Neuronal stem cell (in vitro differentiated cells): ENCODE results near the gene TAPBPL.

Source experiments
- DNase-seq: peaks from one replicate; pipeline ENCODE4 v3.0.0-alpha.2; 2013; ENCODE audit warnings: low spot score
- H2AFZ ChIP-seq: one replicate; pipeline ENCODE4 v1.6.1; 2013; ENCODE audit warnings: mild to moderate bottlenecking, low read length, inconsistent platforms
- H2AK5ac ChIP-seq: 2 replicates; pipeline ENCODE4 v1.6.1; 2013; ENCODE audit warnings: low read depth, mild to moderate bottlenecking, inconsistent platforms, low read length, moderate library complexity, mixed read lengths
- H2BK120ac ChIP-seq: 2 replicates; pipeline ENCODE4 v1.6.1; 2013; ENCODE audit warnings: low read depth, mild to moderate bottlenecking, inconsistent platforms, low read length, moderate library complexity, mixed read lengths
- H2BK12ac ChIP-seq: one replicate; pipeline ENCODE4 v1.6.1; 2013; ENCODE audit warnings: low read length, inconsistent platforms
- H2BK15ac ChIP-seq: 2 replicates; pipeline ENCODE4 v1.6.1; 2013; ENCODE audit warnings: mild to moderate bottlenecking, low read length, inconsistent platforms, mixed read lengths
- H2BK5ac ChIP-seq: one replicate; pipeline ENCODE4 v1.6.1; 2013; ENCODE audit warnings: inconsistent platforms, mild to moderate bottlenecking, low read length, moderate library complexity
- H3K14ac ChIP-seq: one replicate; pipeline ENCODE4 v1.6.1; 2013; ENCODE audit warnings: low read length, inconsistent platforms
- H3K18ac ChIP-seq: 2 replicates; pipeline ENCODE4 v1.6.1; 2013; ENCODE audit warnings: low read length, inconsistent platforms
- H3K23ac ChIP-seq: 2 replicates; pipeline ENCODE4 v1.6.1; 2013; ENCODE audit warnings: low read depth, mild to moderate bottlenecking, mixed read lengths, low read length, inconsistent platforms; ENCODE audit not compliant: poor library complexity
- H3K27ac ChIP-seq: replicated peaks from 3 replicates; pipeline ENCODE4 v1.5.1; 2013; ENCODE audit warnings: low read length, inconsistent platforms
- H3K27me3 ChIP-seq, 3 experiments: 2 replicates each; pipeline ENCODE4 v1.6.1; 2013; ENCODE audit warnings: low read length in 3 of 3, mild to moderate bottlenecking in 2 of 3, inconsistent platforms in 1 of 3, low read depth in 1 of 3, mixed read lengths in 1 of 3, moderate library complexity in 1 of 3; ENCODE audit not compliant: control insufficient read depth in 3 of 3, insufficient read depth in 3 of 3
- H3K36me3 ChIP-seq, 2 donors: replicated peaks in 1 of 2; 2 replicates each; pipeline ENCODE4 v1.6.1; 2013; ENCODE audit warnings: low read length in 2 of 2; ENCODE audit not compliant: control insufficient read depth in 2 of 2, insufficient read depth in 2 of 2
- H3K4ac ChIP-seq: 2 replicates; pipeline ENCODE4 v1.6.1; 2013; ENCODE audit warnings: inconsistent platforms, mild to moderate bottlenecking, low read length, moderate library complexity
- H3K4me1 ChIP-seq, 2 donors: 1 replicate in 1 of 2; 2 replicates in 1 of 2; pipeline ENCODE4 v1.6.1; 2013; ENCODE audit warnings: low read length in 2 of 2, low read depth in 1 of 2; ENCODE audit not compliant: control insufficient read depth in 2 of 2, insufficient read depth in 1 of 2
- H3K4me2 ChIP-seq: one replicate; pipeline ENCODE4 v1.6.1; 2013; ENCODE audit warnings: mild to moderate bottlenecking, low read length, inconsistent platforms; ENCODE audit not compliant: insufficient read depth, poor library complexity, severe bottlenecking
- H3K4me3 ChIP-seq, 2 donors: 2 replicates each; pipeline ENCODE4 v1.5.1; 2013; ENCODE audit warnings: low read length in 2 of 2, mild to moderate bottlenecking in 2 of 2, inconsistent platforms in 1 of 2, moderate library complexity in 1 of 2
- H3K79me1 ChIP-seq: one replicate; pipeline ENCODE4 v1.6.1; 2013; ENCODE audit warnings: low read depth, mild to moderate bottlenecking, inconsistent platforms, low read length, moderate library complexity
- H3K9ac ChIP-seq: one replicate; pipeline ENCODE4 v1.6.1; 2013; ENCODE audit warnings: mild to moderate bottlenecking, low read depth, low read length, inconsistent platforms; ENCODE audit not compliant: poor library complexity
- H3K9me3 ChIP-seq, 2 donors: replicated peaks in 1 of 2; 2 replicates each; pipeline versions ENCODE3 to v1.6.1; 2013; ENCODE audit warnings: low read length in 2 of 2, mild to moderate bottlenecking in 2 of 2, inconsistent platforms in 1 of 2, low read depth in 1 of 2, mixed read lengths in 1 of 2, moderate library complexity in 1 of 2; ENCODE audit not compliant: control insufficient read depth in 2 of 2, insufficient read depth in 1 of 2
- H4K8ac ChIP-seq: one replicate; pipeline ENCODE4 v1.6.1; 2013; ENCODE audit warnings: low read depth, mild to moderate bottlenecking, inconsistent platforms, low read length, moderate library complexity
- H4K91ac ChIP-seq: one replicate; pipeline ENCODE4 v1.6.1; 2013; ENCODE audit warnings: low read length, low read depth, mild to moderate bottlenecking, inconsistent platforms; ENCODE audit not compliant: poor library complexity
- WGBS, 2 donors: extraction: QIAGEN DNeasy Blood & Tissue Kit; methylation state at CpG; one replicate each; pipeline ENCODE4 v1.1.7; 2013; ENCODE audit warnings: missing lambda C conversion rate in 2 of 2, mixed read lengths in 1 of 2; ENCODE audit not compliant: insufficient read length in 2 of 2, insufficient replicate concordance in 1 of 2; ENCODE audit errors: extremely low coverage in 2 of 2; 5-methylcytosine and 5-hydroxymethylcytosine counted together

The TAPBPL gene

GRCh38 chr12:6458281-6459003, 6.6 kb downstream of the TAPBPL start:
- Histone ChIP-seq H3K14ac (no peak overlapping the region), H3K4ac (no peak overlapping the region), H3K9me3 (no peaks in the 10 kb centered on the region), H2BK120ac (no peak overlapping the region), H3K4me1 (no peaks in the 10 kb centered on the region), H3K4me3 (no peak overlapping the region), H3K27me3 (no peaks in the 10 kb centered on the region), H4K8ac (no peak overlapping the region), H3K27ac (no peak overlapping the region), H3K23ac (no peak overlapping the region), H2BK12ac (no peak overlapping the region), H3K18ac (no peak overlapping the region), H3K9ac (peak overlapping the region; percentile 14), H3K4me2 (no peak overlapping the region), H3K36me3 (peaks cover 21 to 44% of the 10 kb centered on the region in 2 donors), H2AFZ (no peak overlapping the region), H2BK15ac (no peak overlapping the region), H2BK5ac (no peak overlapping the region), H3K79me1 (peaks cover 2% of the 10 kb centered on the region), H2AK5ac (no peak overlapping the region), H4K91ac (no peak overlapping the region)
- no peak for DNase-seq
- no CpG with 5 or more reads among the region's 14 CpGs for WGBS, 2 donors

DNA sequence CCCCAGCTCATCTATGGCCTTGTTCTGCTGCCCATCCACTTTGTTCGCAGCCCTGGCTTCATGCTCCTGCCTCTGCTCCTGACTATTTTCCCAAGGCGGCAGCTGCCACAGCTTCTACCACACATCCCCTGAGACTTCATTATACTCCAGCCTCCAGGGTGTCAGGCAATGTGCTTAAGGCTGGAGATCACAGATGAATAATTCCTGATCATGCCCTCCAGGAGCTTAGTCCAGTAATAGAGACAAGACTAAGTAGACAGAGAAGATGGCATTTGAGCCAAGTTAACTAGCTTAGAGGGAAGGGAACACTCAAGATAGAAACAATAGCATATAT, 7.1 kb downstream of the TAPBPL start:
- H2AFZ ChIP-seq = no peak overlapping the region
- H3K27me3 ChIP-seq = no peaks in the 10 kb centered on the region
- no peak overlapping the region for H4K8ac ChIP-seq
- H4K91ac ChIP-seq = no peak overlapping the region
- no peak overlapping the region for H3K14ac ChIP-seq
- H3K4me1 ChIP-seq = no peaks in the 10 kb centered on the region
- H2BK5ac ChIP-seq = no peak overlapping the region
- no peak overlapping the region for H2BK15ac ChIP-seq
- H3K4me2 ChIP-seq = no peak overlapping the region
- no peaks in the 10 kb centered on the region for H3K9me3 ChIP-seq
- peaks cover 25 to 49% of the 10 kb centered on the region in 2 donors for H3K36me3 ChIP-seq
- H2BK120ac ChIP-seq = no peak overlapping the region
- H2AK5ac ChIP-seq = no peak overlapping the region
- H3K23ac ChIP-seq = no peak overlapping the region
- peak overlapping the region; percentile 14 for H3K9ac ChIP-seq
- H3K4ac ChIP-seq = no peak overlapping the region
- peaks cover 2% of the 10 kb centered on the region for H3K79me1 ChIP-seq
- no peak overlapping the region for H2BK12ac ChIP-seq
- no peak overlapping the region for H3K27ac ChIP-seq
- H3K4me3 ChIP-seq = no peak overlapping the region
- DNase-seq = no peak
- no CpG with 5 or more reads among the region's 2 CpGs for WGBS, 2 donors
- no peak overlapping the region for H3K18ac ChIP-seq

GRCh38 chr12:6460751-6461371, 9.0 kb downstream of the TAPBPL start:
- no peaks in the 10 kb centered on the region for H3K27me3 ChIP-seq
- peaks cover 2% of the 10 kb centered on the region for H3K79me1 ChIP-seq
- no peaks in the 10 kb centered on the region for H3K9me3 ChIP-seq
- H3K18ac ChIP-seq = peak overlapping the region; percentile 11
- no peak overlapping the region for H2AK5ac ChIP-seq
- H2BK5ac ChIP-seq = no peak overlapping the region
- H3K14ac ChIP-seq = no peak overlapping the region
- H4K8ac ChIP-seq = no peak overlapping the region
- no peak overlapping the region for H3K9ac ChIP-seq
- no peak overlapping the region for H3K4me2 ChIP-seq
- no peak overlapping the region for H2BK15ac ChIP-seq
- H2BK12ac ChIP-seq = no peak overlapping the region
- H3K4ac ChIP-seq = no peak overlapping the region
- H4K91ac ChIP-seq = no peak overlapping the region
- H3K23ac ChIP-seq = no peak overlapping the region
- no peak overlapping the region for H3K27ac ChIP-seq
- H3K36me3 ChIP-seq = peaks cover 37 to 64% of the 10 kb centered on the region in 2 donors
- WGBS, 2 donors = no CpG with 5 or more reads among the region's 10 CpGs
- H2AFZ ChIP-seq = no peak overlapping the region
- H3K4me3 ChIP-seq = no peak overlapping the region
- no peaks in the 10 kb centered on the region for H3K4me1 ChIP-seq
- no peak for DNase-seq
- no peak overlapping the region for H2BK120ac ChIP-seq

GRCh38 chr12:6461401-6462233, 9.8 kb downstream of the TAPBPL start:
- Histone ChIP-seq H3K79me1 (peaks cover 2% of the 10 kb centered on the region), H3K18ac (no peak overlapping the region), H3K14ac (no peak overlapping the region), H3K4me1 (no peaks in the 10 kb centered on the region), H2AFZ (no peak overlapping the region), H2AK5ac (no peak overlapping the region), H3K9me3 (no peaks in the 10 kb centered on the region), H2BK5ac (no peak overlapping the region), H4K8ac (no peak overlapping the region), H3K27ac (no peak overlapping the region), H3K27me3 (no peaks in the 10 kb centered on the region), H3K4me3 (no peak overlapping the region), H3K36me3 (peaks cover 37 to 72% of the 10 kb centered on the region in 2 donors), H2BK15ac (no peak overlapping the region), H3K23ac (no peak overlapping the region), H3K4me2 (no peak overlapping the region), H3K4ac (no peak overlapping the region), H2BK12ac (no peak overlapping the region), H3K9ac (no peak overlapping the region), H4K91ac (no peak overlapping the region), H2BK120ac (no peak overlapping the region)
- DNase-seq = no peak
- no CpG with 5 or more reads among the region's 15 CpGs for WGBS, 2 donors
